Measurements from ENCODE around the gene KRTAP5-9.
"Not testable (repeated sequence)": the region's sequence is repeated elsewhere in the genome, so short reads cannot be mapped to it uniquely, and the experiment has no call there.

Gene KRTAP5-9

GRCh38 chr11:71548120-71548519 is at the start of gene KRTAP5-9:
TSS of gene KRTAP5-9 (plus strand) at chr11:71548420. CDS start at chr11:71548658, 238 bp downstream.
- DNase-seq, result no peak

GRCh38 chr11:71499125-71499524 is 49.1 kb upstream of the KRTAP5-9 start:
- no peak for DNase-seq

GRCh38 chr11:71499546-71499945 is 48.7 kb upstream of the KRTAP5-9 start:
- DNase-seq, result no peak

GRCh38 chr11:71500601-71501021 is 47.6 kb upstream of the KRTAP5-9 start:
- no peak for DNase-seq

- DNase-seq, result no peak
Observed at GRCh38 chr11:71501071-71501985, 46.9 kb upstream of the KRTAP5-9 start.

- DNase-seq, result no peak
Observed at GRCh38 chr11:71502026-71502425, 46.2 kb upstream of the KRTAP5-9 start.

GRCh38 chr11:71502871-71503435 is 45.3 kb upstream of the KRTAP5-9 start:
- no peak for DNase-seq

GRCh38 chr11:71504531-71504930 is 43.7 kb upstream of the KRTAP5-9 start:
- DNase-seq, result no peak

- DNase-seq, result no peak
Observed at GRCh38 chr11:71505001-71505400, 43.2 kb upstream of the KRTAP5-9 start.

GRCh38 chr11:71505781-71506180 is 42.4 kb upstream of the KRTAP5-9 start:
- DNase-seq, result no peak

GRCh38 chr11:71507102-71507501 is 41.1 kb upstream of the KRTAP5-9 start:
- DNase-seq, result no peak

- no peak for DNase-seq
Observed at GRCh38 chr11:71518506-71519471, 29.4 kb upstream of the KRTAP5-9 start.

GRCh38 chr11:71519546-71519945 is 28.7 kb upstream of the KRTAP5-9 start:
- DNase-seq, result no peak

- DNase-seq, result no peak
Observed at GRCh38 chr11:71525188-71525937, 22.9 kb upstream of the KRTAP5-9 start.

GRCh38 chr11:71525938-71526495 is 22.2 kb upstream of the KRTAP5-9 start:
- no peak for DNase-seq

- DNase-seq, result not testable (repeated sequence)
Observed at GRCh38 chr11:71526796-71527575, 21.2 kb upstream of the KRTAP5-9 start, which contains the start of gene KRTAP5-7. TSS of gene KRTAP5-7 (plus strand) at chr11:71527267. CDS start at chr11:71527301, 34 bp downstream.

- no peak for DNase-seq
Observed at GRCh38 chr11:71527576-71528210, 20.5 kb upstream of the KRTAP5-9 start.

GRCh38 chr11:71530602-71531001 is 17.6 kb upstream of the KRTAP5-9 start:
- DNase-seq, result no peak

GRCh38 chr11:71532036-71532610 is 16.1 kb upstream of the KRTAP5-9 start:
- DNase-seq, result no peak

Data from activated T-cell treated with anti-CD3 and anti-CD28 coated beads, Interleukin-2, amount 50 U/mL, for 1 hour (primary cell).